Measurements from ENCODE around the gene PHACTR1. TPM values are rescaled to one million over a fixed set of nuclear protein-coding genes. Genes with fewer than 3 reads are reported as not detected.

PHACTR1 gene
- total and polyA plus RNA-seq, 2 of the 4 experiments (the other 2 are of a cell fraction) = not detected

GRCh38 chr6:13063300-13063918 is 346.8 kb downstream of the PHACTR1 start:
- Histone ChIP-seq H2BK15ac (ENCODE audit: low read depth, low read length) (no peak overlapping the region), H3K4me2 (ENCODE audit: low read depth, low read length) (no peak overlapping the region), H4K91ac (ENCODE audit: insufficient read depth, low read depth, low read length) (no peak overlapping the region), H3K36me3 (ENCODE audit: control insufficient read depth, insufficient read depth, low read length) (no peaks in the 10 kb centered on the region), H4K5ac (ENCODE audit: low read depth, low read length) (no peak overlapping the region), H3K18ac (ENCODE audit: low read depth, low read length) (no peak overlapping the region), H2BK5ac (ENCODE audit: low read depth, low read length, poor library complexity, severe bottlenecking) (no peak overlapping the region), H3K79me1 (ENCODE audit: low read depth in 1 of 2, low read length in 2 of 2) (no peaks in the 10 kb centered on the region), H2BK120ac (ENCODE audit: low read depth, low read length) (no peak overlapping the region), H3K9me3 (ENCODE audit: control insufficient read depth, insufficient read depth, low read length) (peaks cover 3% of the 10 kb centered on the region; the same call in 1 of the 2 replicates), H4K8ac (ENCODE audit: low read depth in 2 of 2, low read length in 2 of 2) (no peak overlapping the region), H3K23ac (ENCODE audit: low read depth, low read length) (no peak overlapping the region), H3K27ac (ENCODE audit: insufficient read depth, low read length) (no peak overlapping the region), H2AK5ac (ENCODE audit: low read depth, low read length) (no peak overlapping the region), H2BK20ac (ENCODE audit: low read depth, low read length) (no peak overlapping the region), H4K20me1 (ENCODE audit: insufficient read depth, low read length) (no peaks in the 10 kb centered on the region), H3K9me1 (ENCODE audit: insufficient read depth, low read length) (no peaks in the 10 kb centered on the region), H3K4me3 (ENCODE audit: insufficient read depth, low read depth, low read length) (no peak overlapping the region), H2AK9ac (replicated peaks; ENCODE audit: low read depth, low read length, poor library complexity) (no peak overlapping the region), H3K56ac (ENCODE audit: extremely low read depth, insufficient read depth, low read length) (no peak overlapping the region), H3K4ac (ENCODE audit: low read depth, low read length) (no peak overlapping the region), H3K27me3 (ENCODE audit: control insufficient read depth, insufficient read depth, low read length) (no peaks in the 10 kb centered on the region), H2AFZ (replicated peaks; ENCODE audit: low read length, poor library complexity) (no peak overlapping the region), H3K9ac (ENCODE audit: low read depth, low read length) (no peak overlapping the region), H3K4me1 (ENCODE audit: control insufficient read depth, insufficient read depth, low read length) (no peaks in the 10 kb centered on the region), H3K14ac (replicated peaks; ENCODE audit: low read depth, low read length) (no peak overlapping the region)
- ChIA-PET POLR2A (ENCODE audit: unreplicated experiment) (no interaction called here), CTCF (no interaction called here)
- DNase-seq = no peak
- BruUV-seq (replicated peaks) = no TSS peak
- intact Hi-C loops (cut with micrococcal nuclease) = no loop called here
- no CpG with 5 or more reads among the region's 3 CpGs for WGBS, 2 experiments (ENCODE audit: extremely low coverage in 2 of 2, insufficient read length in 1 of 2)
- dilution Hi-C loops (cut with HindIII; ENCODE audit: low sequenced_read_pairs, unreplicated experiment) = no loop called here
- in situ Hi-C loops (cut with MboI; ENCODE audit: low sequenced_read_pairs) = no loop called here
- TF ChIP-seq RAD21 (IDR thresholded peaks at IDR 0.05; ENCODE audit: low read length) (no peak), CTCF (conservative IDR thresholded peaks at IDR 0.05; ENCODE audit: low read depth, low read length) (no peak), MAFK (IDR thresholded peaks at IDR 0.05; ENCODE audit: low read depth, low read length) (no peak), MXI1 (IDR thresholded peaks at IDR 0.05; ENCODE audit: borderline replicate concordance, low read depth, low read length) (no peak), RFX5 (IDR thresholded peaks at IDR 0.05; ENCODE audit: low read depth, low read length) (no peak), FOS (IDR thresholded peaks at IDR 0.05; ENCODE audit: low read depth, low read length) (no peak), SMC3 (IDR thresholded peaks at IDR 0.05; ENCODE audit: low read depth, low read length) (no peak), CHD1 (IDR thresholded peaks at IDR 0.05; ENCODE audit: low read depth, low read length) (no peak), POLR2A (IDR thresholded peaks at IDR 0.05; ENCODE audit: low read depth, low read length) (no peak), CEBPB (IDR thresholded peaks at IDR 0.05; ENCODE audit: low read depth, low read length) (no peak), RCOR1 (IDR thresholded peaks at IDR 0.05; ENCODE audit: insufficient replicate concordance, low read length) (no peak), NFE2L2 (IDR thresholded peaks at IDR 0.05; ENCODE audit: low read depth, low read length) (no peak), MAZ (IDR thresholded peaks at IDR 0.05; ENCODE audit: borderline replicate concordance, low read depth, low read length) (no peak), BHLHE40 (IDR thresholded peaks at IDR 0.05; ENCODE audit: low read depth, low read length) (no peak)
- TF ChIP-seq, protein P1, sequence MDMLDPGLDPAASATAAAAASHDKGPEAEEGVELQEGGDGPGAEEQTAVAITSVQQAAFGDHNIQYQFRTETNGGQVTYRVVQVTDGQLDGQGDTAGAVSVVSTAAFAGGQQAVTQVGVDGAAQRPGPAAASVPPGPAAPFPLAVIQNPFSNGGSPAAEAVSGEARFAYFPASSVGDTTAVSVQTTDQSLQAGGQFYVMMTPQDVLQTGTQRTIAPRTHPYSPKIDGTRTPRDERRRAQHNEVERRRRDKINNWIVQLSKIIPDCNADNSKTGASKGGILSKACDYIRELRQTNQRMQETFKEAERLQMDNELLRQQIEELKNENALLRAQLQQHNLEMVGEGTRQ (IDR thresholded peaks at IDR 0.05; ENCODE audit: low read depth, low read length) = no peak
- no peak for ATAC-seq (ENCODE audit: low read depth)
